Islet of Langerhans (tissue), 1 donor: ENCODE data around the gene RALGPS2.
"Not testable (repeated sequence)": the region's sequence is repeated elsewhere in the genome, so short reads cannot be mapped to it uniquely, and the experiment has no call there.

Experiments used
- FAIRE-seq: peaks from one replicate; lab custom pipeline; 2011; peaks lifted over from hg19 to GRCh38; lab: Jason Lieb, UNC

Gene RALGPS2

GRCh38 chr1:178725466-178726086, 532 bp downstream of the RALGPS2 start:
- no peak for FAIRE-seq

GRCh38 chr1:178726087-178726517, 1.1 kb downstream of the RALGPS2 start:
- peak; percentile 88 for FAIRE-seq

DNA sequence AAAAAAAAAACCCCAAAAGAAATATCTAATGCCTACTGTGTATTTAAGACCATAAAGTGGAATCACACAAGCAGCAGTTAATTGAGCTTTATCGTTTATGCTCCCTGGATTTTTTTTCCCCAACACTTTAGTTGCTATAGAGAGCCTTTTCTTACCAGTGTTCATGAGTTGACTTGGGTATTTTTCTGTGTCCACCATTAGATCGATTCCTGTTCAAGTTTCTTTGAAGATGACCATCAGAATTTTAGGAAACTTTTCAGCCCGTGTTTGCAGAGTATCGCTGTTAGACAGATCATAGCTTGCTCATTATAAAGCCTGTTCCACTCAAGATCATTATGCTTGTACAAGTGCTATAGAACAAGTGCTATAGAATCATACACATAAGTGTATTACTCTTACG, 1.5 kb downstream of the RALGPS2 start:
- no peak for FAIRE-seq

- peak; percentile 85 for FAIRE-seq
These were observed 2.2 kb downstream of the RALGPS2 start for GRCh38 chr1:178727014-178727895.

DNA sequence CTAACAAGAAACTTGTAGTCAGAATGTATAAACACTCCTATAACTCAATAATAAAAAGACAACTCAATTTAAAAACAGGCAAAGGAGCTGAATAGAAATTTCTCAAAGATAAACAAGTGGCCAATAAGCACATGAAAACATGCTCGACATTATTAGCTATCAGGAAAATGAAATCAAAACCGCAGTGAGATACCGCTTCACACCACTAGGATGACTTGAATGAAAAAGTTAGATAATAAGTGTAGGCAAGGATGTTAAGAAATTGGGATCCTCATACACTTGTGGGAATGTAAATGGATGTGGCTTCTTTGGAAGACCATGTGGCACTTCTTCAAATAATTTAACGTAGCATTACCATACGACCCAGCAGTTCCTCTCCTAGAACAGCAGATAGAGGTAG, 8.9 kb downstream of the RALGPS2 start:
- no peak for FAIRE-seq

- no peak for FAIRE-seq
These were observed 13.7 kb downstream of the RALGPS2 start for GRCh38 chr1:178738780-178739179.

- FAIRE-seq: no peak
These were observed 14.4 kb downstream of the RALGPS2 start for GRCh38 chr1:178739285-178740045.

- no peak for FAIRE-seq
These were observed 15.4 kb downstream of the RALGPS2 start for GRCh38 chr1:178740491-178740890.

GRCh38 chr1:178740924-178741323, 15.9 kb downstream of the RALGPS2 start:
- no peak for FAIRE-seq

GRCh38 chr1:178743801-178744200, 18.8 kb downstream of the RALGPS2 start:
- FAIRE-seq: no peak

GRCh38 chr1:178745260-178745659, 20.2 kb downstream of the RALGPS2 start:
- FAIRE-seq: no peak

DNA sequence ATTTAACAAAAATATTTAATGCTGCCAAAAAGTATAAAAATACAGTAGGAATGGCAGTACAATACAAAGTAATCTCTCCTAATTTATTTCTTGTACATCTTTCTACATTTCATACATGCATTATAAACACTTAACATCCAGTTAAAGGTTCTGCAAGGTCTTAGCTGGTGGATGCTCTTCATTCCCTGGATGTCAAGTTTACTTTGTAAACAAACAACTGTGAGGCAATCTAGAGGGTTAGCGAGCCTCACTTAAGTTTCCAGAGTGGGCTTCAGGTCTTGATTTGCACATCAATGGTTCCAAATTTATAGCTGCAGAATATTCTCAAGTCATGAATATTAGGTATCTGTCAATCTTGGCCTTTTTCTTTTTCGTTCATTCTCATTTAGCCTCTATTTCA, 21.3 kb downstream of the RALGPS2 start:
- no peak for FAIRE-seq

DNA sequence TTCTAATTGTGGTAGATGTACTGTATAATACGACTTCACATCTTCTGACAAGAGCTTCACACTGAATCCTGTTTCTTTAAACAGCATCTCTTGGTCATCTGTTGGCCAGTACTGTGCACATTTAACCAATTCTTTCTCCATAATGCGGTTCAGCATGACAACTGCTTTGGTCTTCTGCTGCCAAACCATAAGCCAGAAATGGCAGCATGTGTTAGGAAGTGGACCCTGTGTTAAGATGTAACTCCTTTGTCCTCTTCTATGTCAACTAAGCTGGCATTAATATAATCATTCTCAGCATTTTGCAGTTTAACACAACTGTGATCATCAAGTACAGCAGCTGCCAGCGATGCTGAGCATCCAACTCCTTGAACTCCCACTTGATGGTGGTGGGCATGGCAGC, 22.3 kb downstream of the RALGPS2 start:
- FAIRE-seq: not testable (repeated sequence)

GRCh38 chr1:178749581-178750166, 24.6 kb downstream of the RALGPS2 start:
- FAIRE-seq: no peak

DNA sequence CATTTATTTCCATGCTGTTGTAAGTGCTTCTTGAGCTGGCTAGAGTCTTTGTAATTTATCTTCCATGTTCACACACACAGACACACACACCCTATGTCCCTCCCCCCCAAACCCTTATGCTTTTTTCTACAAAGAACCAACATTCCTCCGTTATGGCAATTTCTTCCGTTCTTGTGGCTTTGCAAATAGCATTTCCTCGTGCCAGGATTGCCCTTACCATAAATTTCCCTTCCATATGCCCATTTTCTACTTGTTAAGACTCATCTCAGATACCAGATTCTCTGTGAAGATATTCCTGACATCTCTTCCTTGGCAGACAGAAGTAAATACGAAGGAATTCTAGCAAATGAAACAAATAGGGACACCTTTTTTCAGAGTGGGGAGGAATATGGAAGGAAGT, 26.0 kb downstream of the RALGPS2 start:
- FAIRE-seq: no peak

DNA sequence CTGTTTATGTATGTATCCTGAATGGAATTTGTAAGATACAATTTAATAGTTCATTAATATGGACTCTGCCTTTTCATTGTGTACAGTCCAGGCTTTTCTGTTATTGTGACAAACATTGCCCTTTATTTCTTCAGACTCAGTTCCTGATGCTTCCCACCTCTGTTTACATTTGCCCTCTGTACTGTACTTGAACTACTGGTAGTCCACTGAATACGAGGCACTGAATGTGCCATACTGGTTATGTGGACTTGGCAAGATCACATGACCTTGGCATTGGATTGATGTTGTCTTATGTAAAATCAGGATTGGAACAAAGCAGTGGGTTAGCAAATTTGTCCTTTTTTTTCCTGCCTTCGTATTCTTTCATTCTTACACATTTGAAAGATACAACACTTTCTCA, 27.8 kb downstream of the RALGPS2 start:
- no peak for FAIRE-seq

DNA sequence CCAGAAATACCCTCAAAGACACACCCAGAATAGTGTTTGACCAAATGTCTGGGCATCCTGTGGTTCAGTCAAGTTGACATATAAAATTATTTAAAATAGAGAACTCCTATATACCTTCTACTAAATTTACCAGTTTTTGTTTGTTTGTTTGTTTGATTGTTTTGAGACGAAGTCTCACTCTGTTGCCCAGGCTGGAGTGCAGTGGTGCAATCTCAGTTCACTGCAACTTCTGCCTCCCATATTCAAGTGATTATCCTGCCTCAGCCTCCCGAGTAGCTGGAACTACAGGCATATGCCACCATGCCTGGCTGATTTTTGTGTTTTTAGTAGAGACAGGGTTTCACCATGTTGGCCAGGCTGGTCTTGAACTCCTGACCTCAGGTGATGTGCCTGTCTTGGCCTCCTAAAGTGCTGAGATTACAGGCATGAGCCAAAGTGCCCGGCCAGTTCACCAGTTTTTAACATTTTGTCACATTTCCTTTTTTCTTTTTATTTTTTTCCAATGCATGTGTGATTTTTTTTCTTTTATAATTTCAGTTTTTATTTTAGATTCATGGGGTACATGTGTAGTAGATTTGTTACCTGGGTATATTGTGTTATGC, 29.7 kb downstream of the RALGPS2 start:
- not testable (repeated sequence) for FAIRE-seq

DNA sequence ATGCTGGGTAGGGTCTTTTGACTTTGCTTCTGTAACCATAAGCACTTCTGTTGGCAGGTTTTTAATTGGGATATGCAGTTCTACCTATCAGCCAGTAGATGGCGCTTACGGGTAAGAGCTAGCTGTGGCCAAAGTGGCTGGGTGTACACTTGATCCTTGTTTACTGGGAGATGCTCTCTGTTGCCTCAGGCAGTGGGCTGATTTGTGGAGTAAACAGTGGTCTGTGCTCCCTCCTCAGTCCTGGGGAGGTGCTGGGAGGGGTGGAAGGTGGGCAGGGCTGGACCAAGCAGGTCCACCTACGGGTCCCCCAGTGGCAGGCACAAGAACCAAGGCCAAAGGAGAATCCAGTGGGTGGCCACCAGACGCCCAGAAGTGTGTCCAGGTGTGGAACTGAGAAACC, 43.4 kb downstream of the RALGPS2 start:
- FAIRE-seq: no peak

DNA sequence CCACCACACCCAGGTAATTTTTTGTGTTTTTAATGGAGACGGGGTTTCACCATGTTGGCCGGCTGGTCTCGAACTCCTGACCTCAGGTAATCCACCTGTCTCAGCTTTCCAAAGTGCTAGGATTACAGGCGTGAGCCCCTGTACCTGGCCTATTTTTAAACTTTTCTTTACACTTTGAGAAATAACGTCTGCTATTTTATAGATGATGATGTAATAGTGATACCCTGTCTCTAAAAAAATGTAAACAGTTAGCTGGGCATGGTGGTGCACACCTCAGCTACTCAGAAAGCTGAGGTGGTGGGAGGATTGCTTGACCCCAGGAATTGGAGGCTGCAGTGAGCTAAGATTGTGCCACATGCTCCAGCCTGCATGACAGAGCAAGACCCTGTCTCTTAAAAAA, 47.9 kb downstream of the RALGPS2 start:
- FAIRE-seq: no peak

- FAIRE-seq: peak; percentile 97
These were observed 49.2 kb downstream of the RALGPS2 start for GRCh38 chr1:178774263-178774662.

GRCh38 chr1:178776553-178776952, 51.5 kb downstream of the RALGPS2 start:
- FAIRE-seq: no peak
